ENCODE results near the gene CDC73.

CDC73 gene

GRCh38 chr1:193156822-193157142 lies 35.0 kb downstream of the CDC73 start:
- TF ChIP-seq CTCF (IDR thresholded peaks at IDR 0.05; ENCODE audit: low read length), result no peak
- TF ChIP-seq EZH2 (optimal IDR thresholded peaks at IDR 0.05; ENCODE audit: low read depth, low read length), result no peak
- TF ChIP-seq EZH2phosphoT487 (IDR thresholded peaks at IDR 0.05; ENCODE audit: low read length), result no peak
- H3K9me2 ChIP-seq (replicated peaks; ENCODE audit: insufficient read depth, low read length), result no peaks in the 10 kb centered on the region
- H3K9ac ChIP-seq (ENCODE audit: low read length), result no peak overlapping the region
- H3K27ac ChIP-seq (ENCODE audit: low read length), result no peak overlapping the region
- no peaks in the 10 kb centered on the region for H3K27me3 ChIP-seq (replicated peaks; ENCODE audit: insufficient read depth, low read length)
- no peak overlapping the region for H3K4me3 ChIP-seq (ENCODE audit: low read length)
- H3K36me3 ChIP-seq (replicated peaks; ENCODE audit: insufficient read depth, low read length), result peaks cover 5% of the 10 kb centered on the region
- peaks cover 5% of the 10 kb centered on the region; the same call in 1 of the 2 replicates for H3K4me1 ChIP-seq (ENCODE audit: low read length)
- peaks cover 9% of the 10 kb centered on the region for H3K79me2 ChIP-seq (ENCODE audit: low read length)
- no peak overlapping the region for H3K4me2 ChIP-seq (ENCODE audit: low read depth, low read length)
- H3F3A ChIP-seq (ENCODE audit: insufficient read depth, low read length), result peaks cover 4% of the 10 kb centered on the region; the same call in 1 of the 2 replicates
- H3K9me3 ChIP-seq (replicated peaks; ENCODE audit: insufficient read depth, low read length), result no peaks in the 10 kb centered on the region
- H2AFZ ChIP-seq (ENCODE audit: low read length), result no peak overlapping the region
- H4K20me1 ChIP-seq (ENCODE audit: insufficient read depth, low read length), result no peaks in the 10 kb centered on the region
- DNase-seq, result no peak

GRCh38 chr1:193157360-193157759 lies 35.5 kb downstream of the CDC73 start:
- Histone ChIP-seq H3K27me3 (replicated peaks; ENCODE audit: insufficient read depth, low read length) (no peaks in the 10 kb centered on the region), H3K27ac (ENCODE audit: low read length) (no peak overlapping the region), H4K20me1 (ENCODE audit: insufficient read depth, low read length) (no peaks in the 10 kb centered on the region), H3K4me1 (ENCODE audit: low read length) (peaks cover 5% of the 10 kb centered on the region; the same call in 1 of the 2 replicates), H3K79me2 (ENCODE audit: low read length) (peaks cover 9% of the 10 kb centered on the region), H3K9ac (ENCODE audit: low read length) (no peak overlapping the region), H3K9me2 (replicated peaks; ENCODE audit: insufficient read depth, low read length) (no peaks in the 10 kb centered on the region), H3F3A (ENCODE audit: insufficient read depth, low read length) (peaks cover 4% of the 10 kb centered on the region; the same call in 1 of the 2 replicates), H3K4me2 (ENCODE audit: low read depth, low read length) (no peak overlapping the region), H3K4me3 (ENCODE audit: low read length) (no peak overlapping the region), H3K36me3 (replicated peaks; ENCODE audit: insufficient read depth, low read length) (peaks cover 5% of the 10 kb centered on the region), H3K9me3 (replicated peaks; ENCODE audit: insufficient read depth, low read length) (no peaks in the 10 kb centered on the region), H2AFZ (ENCODE audit: low read length) (no peak overlapping the region)
- no peak for TF ChIP-seq EZH2phosphoT487 (IDR thresholded peaks at IDR 0.05; ENCODE audit: low read length)
- TF ChIP-seq CTCF (IDR thresholded peaks at IDR 0.05; ENCODE audit: low read length), result no peak
- TF ChIP-seq EZH2 (optimal IDR thresholded peaks at IDR 0.05; ENCODE audit: low read depth, low read length), result no peak
- DNase-seq, result no peak

GRCh38 chr1:193176113-193176512 lies 54.3 kb downstream of the CDC73 start:
- TF ChIP-seq EZH2 (optimal IDR thresholded peaks at IDR 0.05; ENCODE audit: low read depth, low read length) (no peak), CTCF (IDR thresholded peaks at IDR 0.05; ENCODE audit: low read length) (no peak), EZH2phosphoT487 (IDR thresholded peaks at IDR 0.05; ENCODE audit: low read length) (no peak)
- H3K27me3 ChIP-seq (replicated peaks; ENCODE audit: insufficient read depth, low read length), result no peaks in the 10 kb centered on the region
- H3K79me2 ChIP-seq (ENCODE audit: low read length), result peaks cover 42% of the 10 kb centered on the region

More at GRCh38 chr1:193176113-193176512, 54.3 kb downstream of the CDC73 start:
- no peaks in the 10 kb centered on the region for H3K9me3 ChIP-seq (replicated peaks; ENCODE audit: insufficient read depth, low read length)
- no peak overlapping the region for H3K4me2 ChIP-seq (ENCODE audit: low read depth, low read length)
- no peak overlapping the region for H3K9ac ChIP-seq (ENCODE audit: low read length)
- no peaks in the 10 kb centered on the region for H3F3A ChIP-seq (ENCODE audit: insufficient read depth, low read length)
- H2AFZ ChIP-seq (ENCODE audit: low read length), result no peak overlapping the region
- H3K4me1 ChIP-seq (ENCODE audit: low read length), result no peaks in the 10 kb centered on the region
- H3K36me3 ChIP-seq (replicated peaks; ENCODE audit: insufficient read depth, low read length), result no peaks in the 10 kb centered on the region
- no peak for DNase-seq
- H3K9me2 ChIP-seq (replicated peaks; ENCODE audit: insufficient read depth, low read length), result no peaks in the 10 kb centered on the region
- H3K27ac ChIP-seq (ENCODE audit: low read length), result no peak overlapping the region
- no peak overlapping the region for H3K4me3 ChIP-seq (ENCODE audit: low read length)
- H4K20me1 ChIP-seq (ENCODE audit: insufficient read depth, low read length), result no peaks in the 10 kb centered on the region

All from MM.1S (cell line).